ENCODE results near the gene FPR3.

FPR3 gene

DNA sequence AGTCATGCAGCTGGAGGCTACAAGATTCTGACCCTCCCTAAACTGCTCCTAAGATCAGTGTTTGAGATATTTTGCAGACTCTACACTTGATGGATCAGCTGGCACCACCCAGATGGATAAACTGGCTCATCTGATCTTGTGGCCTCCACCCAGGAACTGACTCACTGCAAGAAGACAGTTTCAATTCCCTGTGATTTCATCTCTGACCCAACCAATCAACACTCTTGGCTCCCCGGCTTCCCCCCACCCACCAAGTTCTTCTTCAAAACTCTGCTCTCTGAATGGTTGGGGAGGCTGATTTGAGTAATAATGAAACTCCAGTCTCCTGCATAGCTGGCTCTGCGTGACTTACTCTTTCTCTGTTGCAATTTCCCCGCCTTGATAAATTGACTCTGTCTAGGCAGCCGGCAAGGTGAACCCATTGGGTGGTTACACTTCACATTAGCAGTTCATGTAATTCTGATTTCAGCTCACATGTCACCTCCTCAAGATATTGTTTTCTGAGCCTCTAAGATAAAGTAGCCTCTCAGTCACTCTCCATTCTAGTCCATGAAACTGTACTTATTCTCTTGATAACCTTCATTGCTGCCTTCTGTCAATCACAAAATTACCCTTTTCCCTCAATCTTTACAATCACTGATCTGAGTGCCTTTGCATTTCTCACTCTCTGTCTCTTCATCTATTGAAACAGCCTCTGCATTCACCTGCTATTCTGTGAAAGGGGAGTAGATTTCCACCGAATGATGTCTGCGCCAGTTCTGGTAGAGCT lies 9.9 kb upstream of the FPR3 start:
- no peaks in the 10 kb centered on the region for H3K4me1 ChIP-seq (ENCODE audit: insufficient read depth, low read length)
- no peak overlapping the region for H3K9ac ChIP-seq (ENCODE audit: low read depth, low read length)
- H3K9me3 ChIP-seq (ENCODE audit: insufficient read depth, low read depth, low read length): peaks cover 21% of the 10 kb centered on the region
- peaks cover 10% of the 10 kb centered on the region for H3K27me3 ChIP-seq (ENCODE audit: insufficient read depth, low read length)
- H3K27ac ChIP-seq (ENCODE audit: low read length): no peak overlapping the region
- H3K36me3 ChIP-seq (ENCODE audit: insufficient read depth, low read depth, low read length): no peaks in the 10 kb centered on the region
- no peak overlapping the region for H3K4me3 ChIP-seq (ENCODE audit: low read length)

DNA sequence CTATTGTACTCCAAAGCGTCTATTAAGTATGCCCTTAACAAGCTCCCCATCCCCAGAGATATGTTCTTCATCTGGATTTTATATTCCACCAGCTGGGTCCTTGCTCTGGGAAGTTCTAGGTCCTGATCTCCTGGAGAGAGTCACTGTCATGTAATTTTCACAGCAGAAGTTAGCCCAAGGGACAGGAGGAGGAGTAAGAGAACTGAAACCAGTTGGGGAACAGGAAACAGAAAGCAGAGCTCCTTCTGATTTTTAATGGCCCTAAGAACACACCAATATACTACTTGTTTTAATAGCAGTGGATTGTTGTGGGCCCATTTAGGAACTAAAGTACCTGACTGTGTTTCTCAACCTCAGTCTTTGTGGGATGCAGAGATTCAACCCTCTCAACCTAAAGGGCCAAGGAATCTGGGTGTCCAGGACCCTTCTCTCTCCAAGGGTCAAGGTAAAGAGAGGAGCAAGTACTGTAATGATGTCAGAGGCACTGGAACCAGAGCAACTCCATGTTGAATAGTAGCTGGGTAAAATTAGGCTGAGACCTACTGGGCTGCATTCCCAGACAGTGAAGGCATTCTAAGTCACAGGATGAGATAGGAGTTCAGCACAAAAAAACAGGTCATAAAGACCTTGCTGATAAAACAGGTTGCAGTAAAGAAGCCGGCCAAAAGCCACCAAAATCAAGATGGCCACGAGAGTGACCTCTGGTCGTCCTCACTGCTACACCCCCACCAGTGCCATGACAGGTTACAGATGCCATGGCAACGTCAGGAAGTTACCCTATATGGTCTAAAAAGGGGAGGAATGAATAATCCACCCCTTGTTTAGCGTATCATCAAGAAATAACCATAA lies 8.1 kb upstream of the FPR3 start:
- Histone ChIP-seq H3K9ac (ENCODE audit: low read depth, low read length) (no peak overlapping the region), H3K36me3 (ENCODE audit: insufficient read depth, low read depth, low read length) (no peaks in the 10 kb centered on the region), H3K27me3 (ENCODE audit: insufficient read depth, low read length) (peaks cover 3% of the 10 kb centered on the region; the same call in 1 of the 2 replicates), H3K27ac (ENCODE audit: low read length) (no peak overlapping the region), H3K9me3 (ENCODE audit: insufficient read depth, low read depth, low read length) (peaks cover 29% of the 10 kb centered on the region), H3K4me1 (ENCODE audit: insufficient read depth, low read length) (no peaks in the 10 kb centered on the region), H3K4me3 (ENCODE audit: low read length) (no peak overlapping the region)

DNA sequence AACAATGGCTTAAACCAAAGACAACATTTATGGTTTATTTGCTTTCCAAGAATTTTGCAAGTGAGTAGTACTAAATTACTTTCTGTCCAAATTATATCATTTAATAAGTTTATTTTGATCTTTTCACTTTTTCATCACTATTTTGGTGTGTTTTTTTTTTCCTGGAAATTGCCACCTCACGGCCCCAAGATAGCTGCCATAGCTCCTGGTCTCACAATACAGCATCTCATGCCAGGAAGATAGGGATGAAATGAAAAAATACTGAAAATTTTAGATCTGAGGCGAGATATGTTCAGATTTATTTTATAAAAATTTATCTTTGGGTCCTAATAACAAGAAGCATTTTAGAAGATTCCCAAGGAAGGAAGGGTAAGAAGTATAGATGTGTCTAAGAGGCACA lies 6.9 kb upstream of the FPR3 start:
- H3K9ac ChIP-seq (ENCODE audit: low read depth, low read length): no peak overlapping the region
- H3K36me3 ChIP-seq (ENCODE audit: insufficient read depth, low read depth, low read length): no peaks in the 10 kb centered on the region
- no peaks in the 10 kb centered on the region for H3K27me3 ChIP-seq (ENCODE audit: insufficient read depth, low read length)
- H3K4me1 ChIP-seq (ENCODE audit: insufficient read depth, low read length): no peaks in the 10 kb centered on the region
- H3K4me3 ChIP-seq (ENCODE audit: low read length): no peak overlapping the region
- H3K9me3 ChIP-seq (ENCODE audit: insufficient read depth, low read depth, low read length): peaks cover 34% of the 10 kb centered on the region
- H3K27ac ChIP-seq (ENCODE audit: low read length): no peak overlapping the region

DNA sequence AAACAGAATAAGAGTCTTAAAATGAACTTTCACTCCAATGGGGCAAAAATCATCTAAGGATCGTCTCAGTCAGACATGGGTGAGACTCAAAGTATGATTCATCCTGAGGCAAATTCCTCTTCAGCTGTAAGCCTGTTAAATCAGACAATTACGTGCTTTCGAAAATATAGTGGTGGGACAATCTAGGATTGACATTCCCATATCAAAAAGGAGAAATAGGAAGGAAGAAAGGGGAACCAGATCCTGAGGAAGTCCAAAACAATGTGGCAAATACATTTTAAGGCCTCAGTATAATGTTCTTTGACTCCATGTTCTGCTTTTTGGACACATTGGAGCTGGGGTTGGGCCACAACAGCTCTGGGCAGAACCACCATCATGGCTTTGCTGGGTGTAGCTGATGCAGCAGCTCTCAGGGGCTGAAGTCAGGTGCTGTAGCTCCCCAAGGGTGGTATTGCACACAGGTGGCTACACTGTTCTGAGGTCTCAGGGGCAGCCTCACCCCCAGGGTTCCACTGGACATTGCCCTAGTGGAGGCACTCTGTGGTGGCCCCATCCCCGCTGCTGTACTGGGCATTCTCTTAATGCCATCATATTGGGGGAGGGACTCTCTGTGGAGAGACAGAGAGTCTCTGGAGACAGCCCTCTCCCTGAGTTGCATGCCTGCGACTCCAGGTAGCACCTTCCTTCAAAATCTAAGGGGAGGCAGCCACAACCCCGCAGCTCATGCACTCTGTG lies 5.7 kb upstream of the FPR3 start:
- Histone ChIP-seq H3K9ac (ENCODE audit: low read depth, low read length) (no peak overlapping the region), H3K9me3 (ENCODE audit: insufficient read depth, low read depth, low read length) (peaks cover 35% of the 10 kb centered on the region), H3K36me3 (ENCODE audit: insufficient read depth, low read depth, low read length) (no peaks in the 10 kb centered on the region), H3K4me1 (ENCODE audit: insufficient read depth, low read length) (no peaks in the 10 kb centered on the region), H3K4me3 (ENCODE audit: low read length) (no peak overlapping the region), H3K27me3 (ENCODE audit: insufficient read depth, low read length) (no peaks in the 10 kb centered on the region), H3K27ac (ENCODE audit: low read length) (no peak overlapping the region)

DNA sequence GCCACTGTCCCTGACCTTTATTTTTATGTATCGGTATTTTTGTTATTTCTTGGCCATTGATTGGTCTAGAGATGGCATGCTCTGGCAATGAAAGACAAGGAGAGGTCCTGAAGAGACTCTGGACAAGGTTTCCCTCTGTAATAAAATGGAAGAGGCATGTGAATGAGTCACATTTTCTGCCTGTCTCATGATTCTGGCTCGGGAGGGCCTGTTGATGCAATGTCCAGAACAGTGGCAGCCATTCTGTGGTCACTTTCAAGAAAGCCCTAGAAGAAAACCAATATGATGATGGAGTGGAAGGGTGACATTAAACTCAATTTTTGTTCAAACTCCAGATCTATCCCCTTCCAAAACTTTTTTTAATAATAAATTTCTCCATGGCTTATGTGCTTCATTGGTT lies 2.0 kb upstream of the FPR3 start:
- H3K27ac ChIP-seq (ENCODE audit: low read length): no peak overlapping the region
- no peaks in the 10 kb centered on the region for H3K36me3 ChIP-seq (ENCODE audit: insufficient read depth, low read depth, low read length)
- H3K27me3 ChIP-seq (ENCODE audit: insufficient read depth, low read length): no peaks in the 10 kb centered on the region
- no peaks in the 10 kb centered on the region for H3K4me1 ChIP-seq (ENCODE audit: insufficient read depth, low read length)
- peaks cover 62% of the 10 kb centered on the region for H3K9me3 ChIP-seq (ENCODE audit: insufficient read depth, low read depth, low read length)
- H3K4me3 ChIP-seq (ENCODE audit: low read length): no peak overlapping the region
- H3K9ac ChIP-seq (ENCODE audit: low read depth, low read length): no peak overlapping the region

DNA sequence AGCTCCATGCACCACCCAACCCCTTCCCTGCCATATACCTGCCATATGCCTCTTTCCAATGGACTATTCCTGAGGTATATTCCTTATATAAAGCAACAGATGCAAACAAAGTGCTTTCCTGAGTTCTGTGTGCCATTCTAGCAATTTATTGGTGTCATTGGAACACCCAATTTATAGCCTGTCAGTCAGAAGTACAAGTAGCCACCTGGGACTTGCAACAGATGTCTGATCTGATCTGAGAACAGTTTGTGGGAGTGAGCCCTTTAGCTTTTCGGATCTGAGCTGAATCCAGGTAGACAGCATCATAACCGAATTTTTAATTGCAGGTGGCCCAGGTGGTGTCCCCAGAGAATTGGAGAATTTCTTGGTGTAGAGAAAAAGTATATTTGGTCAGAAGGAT lies 963 bp upstream of the FPR3 start:
- H3K27me3 ChIP-seq (ENCODE audit: insufficient read depth, low read length): no peaks in the 10 kb centered on the region
- no peak overlapping the region for H3K4me3 ChIP-seq (ENCODE audit: low read length)
- no peaks in the 10 kb centered on the region for H3K4me1 ChIP-seq (ENCODE audit: insufficient read depth, low read length)
- no peak overlapping the region for H3K27ac ChIP-seq (ENCODE audit: low read length)
- H3K9me3 ChIP-seq (ENCODE audit: insufficient read depth, low read depth, low read length): peaks cover 59% of the 10 kb centered on the region
- H3K36me3 ChIP-seq (ENCODE audit: insufficient read depth, low read depth, low read length): no peaks in the 10 kb centered on the region
- H3K9ac ChIP-seq (ENCODE audit: low read depth, low read length): no peak overlapping the region

DNA sequence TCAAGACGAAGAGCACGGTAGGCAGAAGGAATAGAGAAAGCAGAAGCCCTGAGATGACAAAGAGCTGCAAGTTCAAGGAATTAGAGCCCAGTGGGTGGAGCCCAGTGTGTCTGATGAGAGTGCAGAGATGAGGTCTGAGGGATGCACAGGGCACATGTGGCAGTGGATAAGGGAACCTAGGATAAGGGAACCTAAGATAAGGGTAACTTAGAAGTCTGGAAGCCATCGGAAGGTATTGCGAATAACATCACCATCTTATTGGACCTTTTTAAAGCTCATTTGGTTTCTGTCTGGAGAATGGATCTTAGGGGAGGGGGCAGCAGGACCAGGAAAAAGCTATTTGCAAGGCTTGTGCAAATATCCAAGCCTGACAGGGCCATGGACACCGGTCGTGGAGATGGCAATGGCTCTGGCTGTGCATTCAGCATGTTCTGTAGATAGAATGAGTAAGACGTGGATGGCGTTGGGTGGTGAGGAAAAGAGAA lies 1.3 kb downstream of the FPR3 start:
- Histone ChIP-seq H3K27me3 (ENCODE audit: insufficient read depth, low read length) (no peaks in the 10 kb centered on the region), H3K27ac (ENCODE audit: low read length) (no peak overlapping the region), H3K9me3 (ENCODE audit: insufficient read depth, low read depth, low read length) (peaks cover 64% of the 10 kb centered on the region), H3K36me3 (ENCODE audit: insufficient read depth, low read depth, low read length) (no peaks in the 10 kb centered on the region), H3K4me3 (ENCODE audit: low read length) (no peak overlapping the region), H3K4me1 (ENCODE audit: insufficient read depth, low read length) (no peaks in the 10 kb centered on the region), H3K9ac (ENCODE audit: low read depth, low read length) (no peak overlapping the region)

DNA sequence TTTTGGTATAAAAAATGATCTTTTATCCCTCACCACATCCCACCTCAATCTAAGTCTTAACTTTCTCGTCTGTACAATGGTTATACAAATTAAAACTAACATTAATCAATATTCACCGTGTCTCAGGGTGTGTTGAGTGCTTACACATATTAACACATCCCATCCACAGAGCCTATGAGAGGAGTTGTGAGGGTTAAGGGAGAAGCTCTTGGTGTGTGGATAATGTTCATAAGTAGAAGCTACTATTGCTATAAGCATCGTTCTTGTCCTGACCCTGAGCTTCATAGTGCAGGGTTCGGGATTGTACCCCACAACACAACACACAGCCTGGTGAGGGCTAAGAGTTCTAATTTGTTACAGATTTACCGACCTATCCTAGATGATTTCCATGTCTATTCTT lies 2.5 kb downstream of the FPR3 start:
- no peaks in the 10 kb centered on the region for H3K4me1 ChIP-seq (ENCODE audit: insufficient read depth, low read length)
- H3K9me3 ChIP-seq (ENCODE audit: insufficient read depth, low read depth, low read length): peaks cover 56% of the 10 kb centered on the region
- H3K9ac ChIP-seq (ENCODE audit: low read depth, low read length): no peak overlapping the region
- H3K4me3 ChIP-seq (ENCODE audit: low read length): no peak overlapping the region
- H3K36me3 ChIP-seq (ENCODE audit: insufficient read depth, low read depth, low read length): no peaks in the 10 kb centered on the region
- no peak overlapping the region for H3K27ac ChIP-seq (ENCODE audit: low read length)
- H3K27me3 ChIP-seq (ENCODE audit: insufficient read depth, low read length): no peaks in the 10 kb centered on the region

DNA sequence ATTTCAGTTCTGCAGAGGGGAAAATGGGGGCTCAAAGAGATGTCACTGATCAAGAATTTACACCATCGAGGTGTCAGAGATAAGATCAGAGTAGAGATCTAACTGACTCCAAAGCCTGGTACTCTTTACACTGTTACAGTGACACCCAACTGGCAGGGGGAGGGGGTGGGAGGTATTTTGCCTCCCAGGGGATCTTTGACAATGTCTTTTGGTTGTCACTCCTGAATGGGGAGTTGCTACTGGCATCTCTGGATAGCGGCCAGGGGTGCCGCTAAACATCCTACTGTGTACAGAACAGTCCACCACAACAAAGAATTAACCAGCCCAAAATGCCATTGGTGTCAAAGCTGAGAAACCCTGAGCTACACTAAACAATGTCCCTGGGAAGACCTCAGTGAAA lies 3.1 kb downstream of the FPR3 start:
- peaks cover 56% of the 10 kb centered on the region for H3K9me3 ChIP-seq (ENCODE audit: insufficient read depth, low read depth, low read length)
- H3K4me1 ChIP-seq (ENCODE audit: insufficient read depth, low read length): no peaks in the 10 kb centered on the region
- no peak overlapping the region for H3K4me3 ChIP-seq (ENCODE audit: low read length)
- H3K27me3 ChIP-seq (ENCODE audit: insufficient read depth, low read length): no peaks in the 10 kb centered on the region
- no peaks in the 10 kb centered on the region for H3K36me3 ChIP-seq (ENCODE audit: insufficient read depth, low read depth, low read length)
- H3K27ac ChIP-seq (ENCODE audit: low read length): no peak overlapping the region
- no peak overlapping the region for H3K9ac ChIP-seq (ENCODE audit: low read depth, low read length)

DNA sequence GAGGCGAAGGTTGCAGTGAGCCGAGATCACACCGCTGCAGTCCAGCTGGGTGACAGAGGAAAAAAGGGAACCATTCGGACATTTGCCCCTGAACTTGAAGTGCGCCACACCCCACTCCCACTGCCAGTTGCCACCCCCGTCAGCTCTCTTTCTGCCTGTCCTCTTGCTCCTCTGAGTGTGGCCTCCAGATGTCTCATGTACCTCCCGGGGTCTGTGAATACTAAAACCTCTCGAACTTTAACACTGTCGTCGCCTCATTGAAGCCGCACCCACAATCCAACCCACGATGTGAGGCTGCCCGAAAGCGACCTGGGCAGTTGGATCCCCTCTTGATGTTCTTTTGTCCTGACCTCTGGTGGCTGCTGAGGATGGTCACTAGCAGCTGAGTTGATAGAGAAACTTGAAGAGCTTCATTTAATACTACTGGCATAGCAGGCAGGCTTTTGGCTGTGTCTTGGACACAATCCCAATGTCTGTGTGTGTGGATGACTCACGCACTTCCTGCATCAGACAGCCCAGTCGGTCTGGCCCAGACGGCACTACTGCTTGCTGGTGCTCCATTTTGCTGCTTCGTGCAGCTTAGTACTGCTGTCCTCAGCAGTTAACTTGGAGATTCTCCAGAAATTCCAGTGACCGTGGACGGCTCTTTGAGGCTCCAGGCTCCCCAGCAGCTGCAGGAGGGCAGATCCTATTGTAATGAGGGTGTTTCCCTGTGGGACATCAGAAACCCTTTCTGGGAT lies 4.2 kb downstream of the FPR3 start:
- Histone ChIP-seq H3K4me1 (ENCODE audit: insufficient read depth, low read length) (no peaks in the 10 kb centered on the region), H3K4me3 (ENCODE audit: low read length) (no peak overlapping the region), H3K9ac (ENCODE audit: low read depth, low read length) (no peak overlapping the region)

DNA sequence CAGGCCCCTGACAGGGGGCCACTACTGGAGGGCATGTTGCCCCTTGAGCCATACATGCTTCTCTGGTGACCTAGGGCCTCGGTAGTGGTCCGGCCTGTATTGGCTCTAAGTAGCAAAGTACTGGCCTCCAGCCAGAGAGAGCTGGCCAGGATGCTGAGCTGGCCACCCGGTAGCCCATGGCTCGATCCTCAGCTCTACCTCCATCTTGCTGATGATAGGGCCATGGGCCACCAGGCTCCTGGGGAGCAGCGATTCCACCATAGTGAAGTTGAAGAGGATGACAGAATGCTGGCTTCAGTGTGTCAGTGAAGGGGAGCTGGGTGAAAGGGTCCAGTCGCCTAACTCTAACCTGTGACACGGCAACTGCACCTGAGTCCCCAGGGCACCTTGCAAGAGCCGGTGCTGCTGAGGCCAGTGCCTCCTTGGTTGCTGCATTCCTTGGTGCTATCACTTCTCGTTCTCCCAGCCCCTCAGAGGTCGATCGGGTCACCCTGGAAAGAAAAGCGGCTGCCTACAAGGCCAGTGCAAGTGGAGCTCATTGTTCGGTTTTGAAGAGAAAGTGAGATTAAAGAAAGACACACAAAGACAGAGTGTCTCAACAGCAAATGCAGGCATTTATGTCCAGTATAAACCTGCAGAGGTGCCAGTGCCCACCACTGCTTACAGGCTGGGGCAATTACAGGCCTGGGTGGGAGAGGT lies 5.0 kb downstream of the FPR3 start:
- Histone ChIP-seq H3K9ac (ENCODE audit: low read depth, low read length) (no peak overlapping the region), H3K36me3 (ENCODE audit: insufficient read depth, low read depth, low read length) (no peaks in the 10 kb centered on the region), H3K4me1 (ENCODE audit: insufficient read depth, low read length) (no peaks in the 10 kb centered on the region), H3K27me3 (ENCODE audit: insufficient read depth, low read length) (no peaks in the 10 kb centered on the region), H3K9me3 (ENCODE audit: insufficient read depth, low read depth, low read length) (peaks cover 58% of the 10 kb centered on the region), H3K4me3 (ENCODE audit: low read length) (no peak overlapping the region), H3K27ac (ENCODE audit: low read length) (no peak overlapping the region)

More for the DNA sequence above, 4.2 kb downstream of the FPR3 start:
- Histone ChIP-seq H3K9me3 (ENCODE audit: insufficient read depth, low read depth, low read length) (peaks cover 60% of the 10 kb centered on the region), H3K27me3 (ENCODE audit: insufficient read depth, low read length) (no peaks in the 10 kb centered on the region), H3K27ac (ENCODE audit: low read length) (no peak overlapping the region), H3K36me3 (ENCODE audit: insufficient read depth, low read depth, low read length) (no peaks in the 10 kb centered on the region)

Measured in iPS-20b (cell line).